Keratinocyte (primary cell): ENCODE data around the gene TMEM201. TPM values are rescaled to one million over a fixed set of nuclear protein-coding genes. Genes with fewer than 3 reads are reported as not detected.

Experiments
- DNase-seq: peaks from one replicate; pipeline ENCODE4 v3.0.0-alpha.2; 2011; ENCODE audit warnings: low read depth, missing footprints, low spot score
- FAIRE-seq: peaks from 2 replicates; lab custom pipeline; 2011; peaks lifted over from hg19 to GRCh38; lab: Jason Lieb, UNC
- H2AFZ ChIP-seq: 2 replicates; pipeline ENCODE4 v1.6.0; 2012; ENCODE audit warnings: low read length, control low read depth, inconsistent platforms; ENCODE audit not compliant: control insufficient read depth
- H3K27ac ChIP-seq: 2 replicates; pipeline ENCODE4 v1.5.1; 2011; ENCODE audit warnings: low read length; ENCODE audit not compliant: control insufficient read depth, insufficient read depth
- H3K27me3 ChIP-seq: 3 replicates; pipeline ENCODE4 v1.6.0; 2011; ENCODE audit warnings: low read length; ENCODE audit not compliant: control insufficient read depth, insufficient read depth; ENCODE audit errors: extremely low read depth
- H3K36me3 ChIP-seq, 2 experiments: 2 replicates in 1 of 2; 3 replicates in 1 of 2; pipeline ENCODE4 v1.5.1; 2011; ENCODE audit warnings: low read length in 2 of 2, mild to moderate bottlenecking in 1 of 2; ENCODE audit not compliant: control insufficient read depth in 2 of 2, insufficient read depth in 2 of 2; ENCODE audit errors: extremely low read depth in 1 of 2
- H3K4me1 ChIP-seq: 3 replicates; pipeline ENCODE4 v1.5.1; 2011; ENCODE audit warnings: low read length; ENCODE audit not compliant: control insufficient read depth, insufficient read depth; ENCODE audit errors: extremely low read depth
- H3K4me2 ChIP-seq: 3 replicates; pipeline ENCODE4 v1.6.0; 2011; ENCODE audit warnings: low read depth, low read length; ENCODE audit not compliant: control insufficient read depth, insufficient read depth; ENCODE audit errors: extremely low read depth
- H3K4me3 ChIP-seq, 3 experiments: fragments of 200-600 bp in 1 of 3; sonication (generic) in 1 of 3; 2 replicates in 2 of 3; 3 replicates in 1 of 3; pipeline ENCODE4 v1.5.1; 2011 to 2016; ENCODE audit warnings: low read length in 3 of 3, mild to moderate bottlenecking in 3 of 3, control low read depth in 2 of 3, inconsistent platforms in 1 of 3, low read depth in 1 of 3, mixed read lengths in 1 of 3, mixed run types in 1 of 3, moderate library complexity in 1 of 3; ENCODE audit not compliant: control insufficient read depth in 2 of 3, insufficient read depth in 2 of 3; ENCODE audit errors: extremely low read depth in 1 of 3
- H3K79me2 ChIP-seq: 2 replicates; pipeline ENCODE4 v1.6.0; 2012; ENCODE audit warnings: low read length; ENCODE audit not compliant: control insufficient read depth, insufficient read depth
- H3K9ac ChIP-seq: 3 replicates; pipeline ENCODE4 v1.6.0; 2011; ENCODE audit warnings: low read length; ENCODE audit not compliant: control insufficient read depth, insufficient read depth; ENCODE audit errors: extremely low read depth
- H3K9me1 ChIP-seq: 3 replicates; pipeline ENCODE4 v1.6.0; 2011; ENCODE audit warnings: low read length; ENCODE audit not compliant: control insufficient read depth, insufficient read depth; ENCODE audit errors: extremely low read depth
- H3K9me3 ChIP-seq: 2 replicates; pipeline ENCODE4 v1.5.1; 2012; ENCODE audit warnings: low read depth, low read length; ENCODE audit not compliant: control insufficient read depth
- H4K20me1 ChIP-seq: 3 replicates; pipeline ENCODE4 v1.6.0; 2011; ENCODE audit warnings: low read length; ENCODE audit not compliant: control insufficient read depth, insufficient read depth; ENCODE audit errors: extremely low read depth
- CTCF ChIP-seq, 3 experiments: IDR thresholded peaks in 1 of 3; conservative IDR thresholded peaks in 1 of 3; optimal IDR thresholded peaks in 1 of 3; 2 replicates in 2 of 3; 3 replicates in 1 of 3; pipeline versions ENCODE3 to v1.5.1; 2011; ENCODE audit warnings: low read length in 3 of 3, mild to moderate bottlenecking in 3 of 3, moderate library complexity in 2 of 3, control low read depth in 1 of 3, inconsistent platforms in 1 of 3; ENCODE audit not compliant: insufficient read depth in 2 of 3; ENCODE audit errors: extremely low read depth in 1 of 3
- EZH2 ChIP-seq: IDR thresholded peaks from one replicate; pipeline ENCODE4 v1.6.1; 2012; ENCODE audit warnings: inconsistent platforms, mild to moderate bottlenecking, low read length, moderate library complexity
- dilution Hi-C: fragments of 300-500 bp; cut with MboI; formaldehyde crosslinking; loops from one replicate; pipeline ENCODE4 v1.7.0; 2020; ENCODE audit warnings: low sequenced_read_pairs; ENCODE audit not compliant: extremely low pct_ligation_motif_present
- polyA plus RNA-seq, 5 experiments: library from polyadenylated mRNA; depleted of rRNA in 3 of 5; stranded (reverse) in 3 of 5; stranded (forward) in 1 of 5; unstranded in 1 of 5; fragments of >200 nt; gene quantifications; 1 replicate in 1 of 5; 2 replicates in 3 of 5; 3 replicates in 1 of 5; pipeline versions ENCODE4 v1.2.1 to v1.2.3, GENCODE V29; 2011 to 2012; ENCODE audit warnings: missing spikeins in 2 of 5, low read depth in 1 of 5, low replicate concordance in 1 of 5

Gene TMEM201
- polyA plus RNA-seq, 1 donor (not counting 4 experiments of a cell fraction or from before 2014, with no cell fraction given), result 1.5 TPM

- Histone ChIP-seq H4K20me1 (no peaks in the 10 kb centered on the region), H3K9me3 (no peaks in the 10 kb centered on the region), H3K36me3 (no peaks in the 10 kb centered on the region), H3K4me3 (no peak overlapping the region), H3K4me2 (no peak overlapping the region), H3K9ac (no peak overlapping the region), H3K79me2 (no peaks in the 10 kb centered on the region), H3K9me1 (no peaks in the 10 kb centered on the region), H3K27me3 (peaks cover 10% of the 10 kb centered on the region), H3K4me1 (no peaks in the 10 kb centered on the region), H2AFZ (no peak overlapping the region), H3K27ac (no peak overlapping the region)
- TF ChIP-seq CTCF (optimal IDR thresholded peaks at IDR 0.05 in 1 of 3, IDR thresholded peaks at IDR 0.05 in 1 of 3, conservative IDR thresholded peaks at IDR 0.05 in 1 of 3; ENCODE audit: extremely low read depth in 1 of 3, insufficient read depth in 2 of 3, low read length in 3 of 3) (no peak), EZH2 (no peak)
- FAIRE-seq (no peak), DNase-seq (no peak)
- dilution Hi-C loops, result no loop called here
These were observed 50.5 kb downstream of the TMEM201 start for GRCh38 chr1:9639227-9639626.

GRCh38 chr1:9643351-9644256, 54.9 kb downstream of the TMEM201 start:
- no peak overlapping the region for H3K4me3 ChIP-seq
- H3K27ac ChIP-seq, result no peak overlapping the region
- TF ChIP-seq CTCF (optimal IDR thresholded peaks at IDR 0.05 in 1 of 3, IDR thresholded peaks at IDR 0.05 in 1 of 3, conservative IDR thresholded peaks at IDR 0.05 in 1 of 3; ENCODE audit: extremely low read depth in 1 of 3, insufficient read depth in 2 of 3, low read length in 3 of 3) (no peak), EZH2 (no peak)
- H3K9ac ChIP-seq, result no peak overlapping the region
- no peak overlapping the region for H3K4me2 ChIP-seq
- no peak overlapping the region for H2AFZ ChIP-seq
- no peak for DNase-seq
- H3K4me1 ChIP-seq, result peaks cover 8% of the 10 kb centered on the region
- H4K20me1 ChIP-seq, result no peaks in the 10 kb centered on the region
- H3K27me3 ChIP-seq, result peaks cover 7% of the 10 kb centered on the region
- FAIRE-seq, result no peak
- no peaks in the 10 kb centered on the region for H3K9me3 ChIP-seq
- no peaks in the 10 kb centered on the region for H3K9me1 ChIP-seq
- H3K36me3 ChIP-seq, result no peaks in the 10 kb centered on the region
- dilution Hi-C loops, result no loop called here
- no peaks in the 10 kb centered on the region for H3K79me2 ChIP-seq
